ENCODE data around the gene KHDC4.

The KHDC4 gene

DNA sequence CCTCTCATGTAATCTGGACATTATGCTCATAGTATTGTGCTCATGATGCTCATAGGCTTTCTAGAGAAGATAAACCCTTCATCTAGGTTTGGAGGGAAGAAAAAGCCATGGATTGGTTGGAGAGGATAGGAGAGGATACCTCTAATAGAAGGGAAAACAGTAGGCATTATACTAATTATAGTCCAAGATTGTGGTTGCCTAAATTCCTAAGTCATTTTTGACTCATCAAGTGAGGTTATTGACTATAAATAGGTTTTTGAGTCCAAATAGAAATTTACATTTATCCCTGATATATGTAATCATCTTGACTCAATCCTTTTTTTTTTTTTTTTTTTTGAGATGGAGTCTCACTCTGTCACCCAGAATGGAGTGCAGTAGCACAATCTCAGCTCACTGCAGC, 69.8 kb downstream of the KHDC4 start:
- no peak for DNase-seq (ENCODE audit: low read depth, low spot score)
